GM18868 (cell line): ENCODE measurements around the gene DMTF1.
A peak's percentile ranks its signal among the peaks of the same experiment; 100 is the strongest.
"Not testable (repeated sequence)": the region's sequence is repeated elsewhere in the genome, so short reads cannot be mapped to it uniquely, and the experiment has no call there.

Experiments used
- ATAC-seq: cut with Tn5 transposase; IDR thresholded peaks from one replicate; pipeline ENCODE4 v1.9.1; 2021; ENCODE audit warnings: mild to moderate bottlenecking, moderate library complexity; ENCODE audit not compliant: unreplicated experiment

DMTF1 gene

DNA sequence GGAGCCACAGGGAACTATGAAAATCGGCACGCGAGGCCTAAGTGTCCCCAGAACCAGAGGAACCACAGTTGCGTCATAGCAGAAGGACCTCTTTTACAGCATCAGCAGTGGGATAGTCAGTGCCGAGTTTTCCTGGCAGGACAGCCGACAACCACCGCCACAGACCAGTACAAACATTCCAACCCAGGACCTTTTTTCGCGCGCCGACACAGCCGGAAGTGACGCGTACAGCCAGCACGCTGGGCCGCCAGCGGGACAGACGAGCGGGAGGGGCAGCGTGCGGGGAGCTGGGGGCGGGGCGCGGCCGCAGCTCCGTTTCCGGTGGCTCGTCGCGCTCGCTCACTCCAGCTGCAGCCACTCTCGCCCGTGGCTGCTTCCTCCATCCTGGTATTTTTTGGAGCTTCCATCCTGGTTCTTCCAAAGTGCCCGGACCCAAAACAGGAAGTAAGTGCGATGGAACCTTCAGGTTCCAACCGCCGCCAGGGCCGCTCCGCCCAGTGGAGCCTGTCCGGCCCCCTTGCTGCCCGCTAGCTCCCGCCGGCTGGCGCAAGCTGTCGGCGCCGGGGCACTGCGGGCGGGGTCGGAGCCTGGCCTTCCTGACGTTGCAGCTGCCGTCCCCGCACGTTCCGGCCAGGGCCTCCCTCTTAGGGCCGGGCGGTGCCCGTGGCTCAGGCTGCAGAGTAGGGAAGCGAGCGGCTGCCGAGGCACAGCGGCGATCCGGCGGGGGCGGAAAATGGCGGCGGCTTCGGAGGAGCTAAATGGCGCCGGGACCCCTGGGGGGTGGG lies at the start of gene DMTF1:
TSS of gene DMTF1 (plus strand) at position 342 of the 785 bp plus-strand sequence. CDS start 12,489 bp downstream, outside the sequence.
- ATAC-seq, result peak; percentile 83

DNA sequence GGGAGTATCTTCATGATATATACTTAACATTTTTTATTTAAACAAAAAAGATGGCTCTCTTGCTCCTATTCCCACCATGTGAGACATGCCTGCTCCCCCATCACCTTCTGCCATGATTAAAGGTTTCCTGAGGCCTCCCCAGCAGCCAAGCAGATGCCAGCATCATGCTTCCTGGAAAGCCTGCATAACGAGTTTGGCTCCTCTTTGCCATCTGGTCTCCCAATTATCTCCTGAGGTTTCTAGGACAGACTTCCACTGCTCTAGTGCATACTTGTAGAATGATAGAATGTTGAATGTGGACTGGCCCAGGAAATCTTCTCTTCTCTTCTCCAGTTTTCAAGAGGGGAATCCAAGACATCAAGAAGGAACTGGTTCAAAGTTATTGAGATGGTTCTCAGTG lies 46.9 kb upstream of the DMTF1 start:
- ATAC-seq, result no peak

DNA sequence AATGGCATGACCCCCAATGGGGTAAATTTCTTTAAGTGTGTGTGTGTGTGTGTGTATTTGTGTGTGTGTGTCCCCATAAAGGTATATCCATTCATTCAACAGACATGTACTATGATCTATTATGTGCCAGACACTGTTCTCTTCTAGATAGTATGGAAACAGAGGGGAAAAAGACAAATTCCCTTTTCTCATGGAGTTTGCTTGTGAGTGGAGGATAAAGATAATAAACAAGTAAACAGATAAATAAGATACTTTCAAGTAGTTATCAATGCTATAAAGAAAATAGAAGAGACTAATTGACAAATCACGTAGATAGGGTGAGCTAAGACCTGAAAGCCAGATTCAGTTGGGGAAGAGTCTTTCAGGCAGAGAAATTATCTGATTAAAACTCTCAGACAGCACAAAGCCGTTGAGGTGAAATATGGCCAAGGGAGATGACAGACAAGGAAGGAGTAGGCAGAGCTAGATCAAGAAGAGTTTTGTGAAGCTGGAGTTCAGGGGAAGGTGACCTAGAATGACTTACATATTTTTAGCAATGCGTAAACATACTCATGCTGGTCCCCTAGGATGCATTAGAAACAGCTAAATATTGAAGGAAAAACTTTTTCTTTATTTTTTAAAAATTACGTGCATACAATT lies 45.2 kb upstream of the DMTF1 start:
- ATAC-seq, result no peak

- no peak for ATAC-seq
Observed at GRCh38 chr7:87107949-87108776, 44.1 kb upstream of the DMTF1 start.

DNA sequence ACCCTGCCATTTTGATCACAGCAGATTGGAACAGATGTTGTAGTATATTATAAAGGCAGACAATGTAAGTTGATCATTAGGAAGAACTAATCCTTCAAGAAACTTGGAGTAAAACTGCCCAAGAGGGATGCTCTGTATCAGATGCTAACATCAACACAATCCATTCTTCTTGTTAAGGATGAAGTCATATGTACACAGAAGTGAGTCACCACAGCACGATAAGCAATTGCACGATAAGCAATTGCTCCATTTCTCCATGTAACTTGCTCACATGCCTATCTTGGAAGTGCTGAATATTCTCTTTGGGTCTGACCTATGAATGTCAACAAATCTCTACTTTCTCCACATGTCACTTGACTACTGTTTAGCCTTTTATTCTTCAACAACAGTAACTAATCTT lies 41.5 kb upstream of the DMTF1 start:
- ATAC-seq, result no peak

GRCh38 chr7:87111877-87112276 lies 40.4 kb upstream of the DMTF1 start:
- no peak for ATAC-seq

GRCh38 chr7:87113077-87113476 lies 39.2 kb upstream of the DMTF1 start:
- ATAC-seq, result no peak

- ATAC-seq, result not testable (repeated sequence)
Observed at GRCh38 chr7:87113904-87114303, 38.3 kb upstream of the DMTF1 start.

DNA sequence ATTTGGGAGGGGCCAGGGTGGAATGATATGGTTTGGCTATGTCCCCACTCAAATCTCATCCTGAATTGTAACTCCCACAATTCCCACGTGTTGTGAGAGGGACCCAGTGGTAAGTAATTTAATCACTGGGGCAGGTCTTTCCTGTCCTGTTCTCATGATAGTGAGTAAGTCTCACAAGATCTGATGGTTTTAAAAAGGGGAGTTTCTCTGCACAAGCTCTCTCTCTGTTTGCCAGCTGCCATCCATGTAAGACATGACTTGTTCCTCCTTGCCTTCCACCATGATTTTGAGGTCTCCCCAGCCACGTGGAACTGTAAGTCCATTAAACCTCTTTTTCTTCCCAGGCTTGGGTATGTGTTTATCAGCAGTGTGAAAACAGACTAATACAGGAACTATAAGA lies 36.5 kb upstream of the DMTF1 start:
- ATAC-seq, result not testable (repeated sequence)

- ATAC-seq, result peak; percentile 87
Observed at GRCh38 chr7:87116315-87116714, 35.9 kb upstream of the DMTF1 start.

DNA sequence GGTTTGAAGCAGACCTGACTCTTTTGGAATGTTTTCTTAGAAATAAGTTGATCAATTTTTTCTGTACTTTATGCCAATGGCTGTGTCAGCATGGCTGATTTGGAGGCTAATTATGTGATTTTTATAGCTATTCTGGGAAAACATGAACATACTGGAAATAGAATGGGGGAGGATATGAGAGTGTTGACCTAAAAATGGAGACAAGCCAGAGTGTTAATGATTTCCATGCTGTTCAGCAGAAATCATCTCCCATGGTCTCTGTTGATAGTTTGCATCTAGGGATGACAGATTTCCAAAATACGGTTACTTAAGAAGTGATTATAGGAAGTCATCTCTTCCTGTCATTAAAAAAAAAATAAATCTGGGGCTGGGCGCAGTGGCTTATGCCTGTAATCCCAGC lies 32.7 kb upstream of the DMTF1 start:
- no peak for ATAC-seq

- ATAC-seq, result no peak
Observed at GRCh38 chr7:87123105-87123504, 29.1 kb upstream of the DMTF1 start.

GRCh38 chr7:87127019-87127418 lies 25.2 kb upstream of the DMTF1 start:
- ATAC-seq, result no peak

DNA sequence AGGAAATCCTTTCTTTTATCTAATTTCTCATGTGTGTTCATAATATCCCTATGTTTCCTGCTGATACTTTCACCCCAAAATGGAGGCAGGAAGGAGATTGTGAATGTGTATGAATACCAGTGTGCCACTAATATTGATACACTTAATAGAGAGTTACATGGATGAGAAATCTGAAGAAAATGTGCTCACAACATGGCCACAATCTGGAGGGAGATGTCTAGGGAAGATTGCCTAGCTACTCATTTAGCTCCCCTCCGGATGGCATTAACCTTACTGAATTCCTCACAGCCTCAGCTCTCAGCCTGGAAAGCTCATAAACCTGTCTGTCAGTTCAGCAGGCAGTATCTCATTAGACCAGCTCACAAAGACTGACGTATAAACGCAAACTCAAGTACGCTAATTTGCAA lies 23.4 kb upstream of the DMTF1 start:
- no peak for ATAC-seq

GRCh38 chr7:87129332-87129731 lies 22.9 kb upstream of the DMTF1 start:
- ATAC-seq, result no peak

DNA sequence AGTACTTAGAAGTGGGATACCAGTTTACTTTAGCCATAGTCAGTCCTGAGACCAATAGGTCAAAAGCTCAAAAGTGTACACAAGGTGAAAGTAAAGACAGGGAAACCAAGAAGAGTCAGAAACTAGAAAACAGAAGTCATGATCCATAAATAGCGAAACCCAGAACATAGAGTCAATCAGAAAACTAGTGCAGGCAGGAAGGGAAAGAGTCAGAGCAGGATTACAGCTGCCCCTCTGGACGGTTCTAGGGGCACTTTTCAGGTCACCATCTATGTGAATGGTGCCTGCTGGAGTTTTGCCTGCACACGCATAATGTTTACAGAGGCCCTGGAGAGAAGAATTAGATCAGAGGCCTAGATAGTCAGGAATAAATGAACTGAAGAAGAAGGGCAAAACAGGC lies 22.4 kb upstream of the DMTF1 start:
- ATAC-seq, result peak; percentile 95

GRCh38 chr7:87131771-87132170 lies 20.5 kb upstream of the DMTF1 start:
- ATAC-seq, result no peak

DNA sequence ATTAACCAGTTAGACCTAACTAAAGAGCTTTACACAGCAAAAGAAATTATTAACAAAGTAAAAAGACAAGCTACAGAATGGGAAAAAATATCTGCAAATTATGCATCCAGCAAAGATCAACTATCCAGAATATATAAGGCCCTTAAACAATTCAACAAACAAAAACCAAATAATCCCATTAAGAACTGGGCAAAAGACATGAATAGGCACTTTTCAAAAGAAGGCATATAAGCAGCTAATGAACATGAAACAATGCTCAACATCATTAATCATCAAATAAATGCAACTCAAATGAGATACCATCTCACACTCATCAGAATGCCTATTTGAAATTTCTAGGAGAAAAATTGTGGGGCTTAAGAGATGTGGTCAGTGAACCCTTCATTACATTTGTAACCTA lies 15.0 kb upstream of the DMTF1 start:
- no peak for ATAC-seq

- ATAC-seq, result no peak
Observed at GRCh38 chr7:87139514-87139913, 12.7 kb upstream of the DMTF1 start.

DNA sequence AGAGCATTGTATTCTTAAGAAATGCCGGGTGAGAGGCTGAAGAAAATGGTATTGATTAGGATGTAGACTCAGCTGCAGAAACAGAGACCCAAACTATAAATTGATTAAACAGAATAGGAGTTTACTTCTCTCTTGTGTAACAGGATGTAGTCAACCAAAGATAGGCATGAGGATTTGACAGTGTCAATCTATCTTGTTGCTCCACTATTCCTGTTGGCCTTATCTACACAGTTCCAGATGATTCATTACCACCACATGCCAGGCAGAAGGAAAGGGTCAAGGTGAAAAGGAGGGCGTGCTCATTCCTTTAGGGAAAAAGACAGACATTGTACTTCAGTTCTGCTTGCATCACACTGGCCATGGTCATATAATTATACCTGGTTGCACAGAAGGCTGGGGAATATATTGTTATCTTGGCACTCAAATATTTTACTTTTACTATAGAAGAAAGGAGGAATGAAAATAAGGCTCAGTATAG lies 11.9 kb upstream of the DMTF1 start:
- no peak for ATAC-seq

- peak; percentile 91 for ATAC-seq
Observed at GRCh38 chr7:87144173-87144657, 8.0 kb upstream of the DMTF1 start.
